HEK293 (cell line): ENCODE data around the gene MYO5B.

Source experiments
- CTCF ChIP-seq: fragments of 450-650 bp; formaldehyde crosslinking; IDR thresholded peaks from 2 replicates; pipeline ENCODE4 v1.5.1; 2016; ENCODE audit warnings: missing biosample characterization, missing genetic modification characterization
- EGR2 ChIP-seq: fragments of 450-650 bp; formaldehyde crosslinking; IDR thresholded peaks from 2 replicates; pipeline ENCODE4 v1.5.1; 2016; ENCODE audit warnings: low read depth, missing biosample characterization, missing genetic modification characterization
- GLI4 ChIP-seq: fragments of 450-650 bp; formaldehyde crosslinking; IDR thresholded peaks from 2 replicates; pipeline ENCODE4 v1.5.1; 2016; ENCODE audit warnings: missing biosample characterization, missing genetic modification characterization
- GLIS2 ChIP-seq: fragments of 450-650 bp; formaldehyde crosslinking; IDR thresholded peaks from 2 replicates; pipeline ENCODE4 v1.5.1; 2016; ENCODE audit warnings: missing biosample characterization, missing genetic modification characterization
- IKZF3 ChIP-seq: fragments of 450-650 bp; IDR thresholded peaks from 2 replicates; pipeline ENCODE4 v1.5.0; 2018; ENCODE audit warnings: missing biosample characterization, mild to moderate bottlenecking, missing genetic modification characterization, moderate library complexity
- INSM2 ChIP-seq: fragments of 450-650 bp; formaldehyde crosslinking; IDR thresholded peaks from 2 replicates; pipeline ENCODE4 v1.5.1; 2016; ENCODE audit warnings: missing biosample characterization, missing genetic modification characterization
- KLF8 ChIP-seq: fragments of 450-650 bp; formaldehyde crosslinking; IDR thresholded peaks from 2 replicates; pipeline ENCODE4 v1.5.1; 2016; ENCODE audit warnings: missing biosample characterization, missing genetic modification characterization
- OVOL3 ChIP-seq: fragments of 450-650 bp; formaldehyde crosslinking; IDR thresholded peaks from 2 replicates; pipeline ENCODE4 v1.5.1; 2016; ENCODE audit warnings: missing biosample characterization, missing genetic modification characterization
- RBAK ChIP-seq: fragments of 450-650 bp; formaldehyde crosslinking; IDR thresholded peaks from 2 replicates; pipeline ENCODE4 v1.5.1; 2016; ENCODE audit warnings: missing biosample characterization, missing genetic modification characterization
- SCRT1 ChIP-seq: fragments of 450-650 bp; formaldehyde crosslinking; IDR thresholded peaks from 2 replicates; pipeline ENCODE4 v1.5.1; 2016; ENCODE audit warnings: missing biosample characterization, missing genetic modification characterization, borderline replicate concordance
- SETDB1 ChIP-seq: IDR thresholded peaks from one replicate; pipeline ENCODE4 v1.6.1; 2017; ENCODE audit warnings: mild to moderate bottlenecking, low read length, moderate library complexity, mixed read lengths; ENCODE audit not compliant: insufficient read length
- TCF7L2 ChIP-seq: IDR thresholded peaks from 2 replicates; pipeline ENCODE4 v1.6.1; 2011; ENCODE audit warnings: low read depth, mild to moderate bottlenecking, inconsistent platforms, low read length, moderate library complexity, borderline replicate concordance
- YY2 ChIP-seq: fragments of 450-650 bp; formaldehyde crosslinking; IDR thresholded peaks from 2 replicates; pipeline ENCODE4 v1.5.1; 2016; ENCODE audit warnings: missing biosample characterization, missing genetic modification characterization
- ZBTB1 ChIP-seq: fragments of 450-650 bp; formaldehyde crosslinking; IDR thresholded peaks from 2 replicates; pipeline ENCODE4 v1.5.1; 2016; ENCODE audit warnings: missing biosample characterization, missing genetic modification characterization
- ZFP37 ChIP-seq: fragments of 450-650 bp; formaldehyde crosslinking; IDR thresholded peaks from 2 replicates; pipeline ENCODE4 v1.5.1; 2016; ENCODE audit warnings: missing biosample characterization, missing genetic modification characterization
- ZNF114 ChIP-seq: fragments of 450-650 bp; formaldehyde crosslinking; IDR thresholded peaks from 2 replicates; pipeline ENCODE4 v1.5.0; 2017; ENCODE audit warnings: missing biosample characterization, missing genetic modification characterization
- ZNF132 ChIP-seq: fragments of 450-650 bp; formaldehyde crosslinking; IDR thresholded peaks from 2 replicates; pipeline ENCODE4 v1.5.1; 2017; ENCODE audit warnings: missing biosample characterization, missing genetic modification characterization, borderline replicate concordance
- ZNF133 ChIP-seq: fragments of 450-650 bp; formaldehyde crosslinking; IDR thresholded peaks from 2 replicates; pipeline ENCODE4 v1.5.1; 2016; ENCODE audit warnings: missing biosample characterization, missing genetic modification characterization
- ZNF157 ChIP-seq: fragments of 450-650 bp; formaldehyde crosslinking; IDR thresholded peaks from 2 replicates; pipeline ENCODE4 v1.5.1; 2016; ENCODE audit warnings: missing biosample characterization, missing genetic modification characterization
- ZNF16 ChIP-seq: fragments of 450-650 bp; formaldehyde crosslinking; IDR thresholded peaks from 2 replicates; pipeline ENCODE4 v1.5.1; 2016; ENCODE audit warnings: low read depth, missing biosample characterization, missing genetic modification characterization
- ZNF184 ChIP-seq: fragments of 450-650 bp; IDR thresholded peaks from 2 replicates; pipeline ENCODE4 v1.5.1; 2018; ENCODE audit warnings: missing biosample characterization, mild to moderate bottlenecking, missing genetic modification characterization
- ZNF211 ChIP-seq: fragments of 450-650 bp; formaldehyde crosslinking; IDR thresholded peaks from 2 replicates; pipeline ENCODE4 v1.5.1; 2016; ENCODE audit warnings: low read depth, missing biosample characterization, missing genetic modification characterization
- ZNF23 ChIP-seq: fragments of 450-650 bp; formaldehyde crosslinking; IDR thresholded peaks from 2 replicates; pipeline ENCODE4 v1.5.1; 2016; ENCODE audit warnings: missing biosample characterization, missing genetic modification characterization, borderline replicate concordance
- ZNF239 ChIP-seq: fragments of 450-650 bp; formaldehyde crosslinking; IDR thresholded peaks from 2 replicates; pipeline ENCODE4 v1.5.1; 2016; ENCODE audit warnings: missing biosample characterization, missing genetic modification characterization
- ZNF266 ChIP-seq: fragments of 450-650 bp; formaldehyde crosslinking; IDR thresholded peaks from 2 replicates; pipeline ENCODE4 v1.5.1; 2016; ENCODE audit warnings: missing biosample characterization, missing genetic modification characterization, low read depth
- ZNF280C ChIP-seq: fragments of 450-650 bp; formaldehyde crosslinking; IDR thresholded peaks from 2 replicates; pipeline ENCODE4 v1.5.1; 2016; ENCODE audit warnings: missing biosample characterization, missing genetic modification characterization
- ZNF37A ChIP-seq: fragments of 450-650 bp; IDR thresholded peaks from 2 replicates; pipeline ENCODE4 v1.5.1; 2018; ENCODE audit warnings: missing biosample characterization, missing genetic modification characterization
- ZNF544 ChIP-seq: fragments of 450-650 bp; formaldehyde crosslinking; IDR thresholded peaks from 2 replicates; pipeline ENCODE4 v1.5.0; 2017; ENCODE audit warnings: missing biosample characterization, missing genetic modification characterization
- ZNF561 ChIP-seq: fragments of 450-650 bp; IDR thresholded peaks from 2 replicates; pipeline ENCODE4 v1.5.1; 2018; ENCODE audit warnings: missing biosample characterization, missing genetic modification characterization, borderline replicate concordance
- ZNF645 ChIP-seq: fragments of 450-650 bp; formaldehyde crosslinking; IDR thresholded peaks from 2 replicates; pipeline ENCODE4; 2016; ENCODE audit warnings: missing biosample characterization, missing genetic modification characterization
- ZNF654 ChIP-seq: fragments of 450-650 bp; formaldehyde crosslinking; IDR thresholded peaks from 2 replicates; pipeline ENCODE4 v1.5.1; 2016; ENCODE audit warnings: low read depth, missing biosample characterization, missing genetic modification characterization
- ZNF660 ChIP-seq: fragments of 450-650 bp; IDR thresholded peaks from 2 replicates; pipeline ENCODE4 v1.5.1; 2018; ENCODE audit warnings: missing biosample characterization, mild to moderate bottlenecking, missing genetic modification characterization
- ZNF707 ChIP-seq: fragments of 450-650 bp; formaldehyde crosslinking; IDR thresholded peaks from 2 replicates; pipeline ENCODE4 v1.5.1; 2016; ENCODE audit warnings: missing biosample characterization, missing genetic modification characterization
- ZNF791 ChIP-seq: fragments of 450-650 bp; formaldehyde crosslinking; IDR thresholded peaks from 2 replicates; pipeline ENCODE4 v1.5.1; 2016; ENCODE audit warnings: missing biosample characterization, missing genetic modification characterization
- ZNF837 ChIP-seq: fragments of 450-650 bp; formaldehyde crosslinking; IDR thresholded peaks from 2 replicates; pipeline ENCODE4 v1.5.1; 2016; ENCODE audit warnings: missing biosample characterization, missing genetic modification characterization
- ZSCAN5A ChIP-seq: fragments of 450-650 bp; formaldehyde crosslinking; IDR thresholded peaks from 2 replicates; pipeline ENCODE4 v1.5.1; 2016; ENCODE audit warnings: missing biosample characterization, missing genetic modification characterization

The MYO5B gene

GRCh38 chr18:49814147-49814499 is 380.8 kb downstream of the MYO5B start (continued):
- TF ChIP-seq KLF8 (tag by site-specific recombination) (no peak; the same call in 1 of the 2 replicates), ZNF157 (tag by site-specific recombination) (no peak), ZNF16 (tag by site-specific recombination) (no peak), ZNF114 (no peak), ZNF239 (0 out of 2 replicates have a peak, but pooled peaks have one; percentile 21), ZNF660 (tag by site-specific recombination) (no peak; the same call in 1 of the 2 replicates), ZNF132 (no peak), ZNF561 (tag by site-specific recombination) (no peak), IKZF3 (tag by site-specific recombination) (no peak), ZNF280C (tag by site-specific recombination) (no peak), INSM2 (tag by site-specific recombination) (no peak), GLI4 (tag by site-specific recombination) (no peak), TCF7L2 (no peak), CTCF (0 out of 2 replicates have a peak, but pooled peaks have one; percentile 13), YY2 (tag by site-specific recombination) (no peak), ZFP37 (peak; percentile 17; the same call in 1 of the 2 replicates), ZNF266 (tag by site-specific recombination) (no peak), ZNF837 (tag by site-specific recombination) (no peak), ZNF23 (tag by site-specific recombination) (no peak), EGR2 (tag by site-specific recombination) (peak; percentile 28; the same call in 1 of the 2 replicates), ZNF133 (tag by site-specific recombination) (no peak), ZSCAN5A (tag by site-specific recombination) (no peak), ZNF791 (tag by site-specific recombination) (no peak), ZNF645 (tag by site-specific recombination) (no peak), RBAK (no peak), ZNF37A (tag by site-specific recombination) (no peak), ZBTB1 (tag by site-specific recombination) (no peak), ZNF211 (tag by site-specific recombination) (no peak), ZNF707 (tag by site-specific recombination) (no peak), SCRT1 (tag by site-specific recombination) (no peak), OVOL3 (tag by site-specific recombination) (peak; percentile 58; the same call in 1 of the 2 replicates), ZNF654 (tag by site-specific recombination) (no peak), GLIS2 (tag by site-specific recombination) (peak; percentile 13), ZNF544 (tag by site-specific recombination) (no peak), SETDB1 (no peak), ZNF184 (tag by site-specific recombination) (no peak)
